NCI-H146 (cell line): ENCODE measurements around the gene DENND4A.

Experiments
- DNase-seq: peaks from one replicate; lab custom pipeline; 2025; lab: John Stamatoyannopoulos, UW

Gene DENND4A

GRCh38 chr15:65792138-65792987 is at the start of gene DENND4A:
DENND4A (minus strand) TSS chr15:65792293; CDS start chr15:65756450, 35,843 bp downstream.
- peak; percentile 96 for DNase-seq

DNA sequence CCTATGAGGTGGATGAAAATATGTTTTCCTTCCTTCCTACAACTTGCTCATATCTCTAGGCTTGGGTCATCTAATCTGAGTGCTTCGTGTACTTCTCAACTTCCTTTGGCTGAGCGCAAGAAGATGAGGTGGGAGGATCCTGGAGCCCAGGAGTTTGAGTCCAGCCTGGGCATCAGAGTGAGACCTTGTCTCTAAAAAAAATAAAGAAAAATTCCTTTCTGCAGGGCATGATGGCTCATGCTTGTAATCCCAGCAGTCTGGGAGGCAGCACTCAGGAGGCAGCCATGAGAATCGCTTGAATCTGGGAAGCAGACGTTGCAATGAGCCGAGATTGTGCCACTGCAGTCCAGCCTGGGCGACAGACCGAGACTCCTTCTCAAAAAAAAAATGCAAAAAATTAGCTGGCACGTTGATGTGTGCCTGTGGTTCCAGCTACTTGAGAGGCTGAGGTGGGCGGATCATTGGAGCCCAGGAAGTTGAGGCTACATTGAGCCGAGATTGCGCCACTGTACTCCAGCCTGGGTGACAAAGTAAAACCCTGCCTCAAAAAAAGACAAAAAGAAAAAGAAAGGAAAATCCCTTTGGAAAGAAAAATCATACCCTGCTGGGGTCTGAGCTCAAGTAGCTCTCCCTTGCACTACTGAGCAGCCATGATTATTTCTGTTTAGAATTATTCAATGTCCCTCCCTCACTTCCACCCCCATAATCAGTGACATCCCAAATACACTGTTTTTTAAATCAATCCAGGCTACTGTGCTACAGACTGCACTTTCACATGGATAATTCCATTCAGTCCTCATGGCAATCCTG is 49.2 kb upstream of the DENND4A start:
- no peak for DNase-seq

- DNase-seq, result no peak
Measured at GRCh38 chr15:65839985-65840384, 47.9 kb upstream of the DENND4A start.

- no peak for DNase-seq
Measured at GRCh38 chr15:65839354-65839901, 47.3 kb upstream of the DENND4A start.

DNA sequence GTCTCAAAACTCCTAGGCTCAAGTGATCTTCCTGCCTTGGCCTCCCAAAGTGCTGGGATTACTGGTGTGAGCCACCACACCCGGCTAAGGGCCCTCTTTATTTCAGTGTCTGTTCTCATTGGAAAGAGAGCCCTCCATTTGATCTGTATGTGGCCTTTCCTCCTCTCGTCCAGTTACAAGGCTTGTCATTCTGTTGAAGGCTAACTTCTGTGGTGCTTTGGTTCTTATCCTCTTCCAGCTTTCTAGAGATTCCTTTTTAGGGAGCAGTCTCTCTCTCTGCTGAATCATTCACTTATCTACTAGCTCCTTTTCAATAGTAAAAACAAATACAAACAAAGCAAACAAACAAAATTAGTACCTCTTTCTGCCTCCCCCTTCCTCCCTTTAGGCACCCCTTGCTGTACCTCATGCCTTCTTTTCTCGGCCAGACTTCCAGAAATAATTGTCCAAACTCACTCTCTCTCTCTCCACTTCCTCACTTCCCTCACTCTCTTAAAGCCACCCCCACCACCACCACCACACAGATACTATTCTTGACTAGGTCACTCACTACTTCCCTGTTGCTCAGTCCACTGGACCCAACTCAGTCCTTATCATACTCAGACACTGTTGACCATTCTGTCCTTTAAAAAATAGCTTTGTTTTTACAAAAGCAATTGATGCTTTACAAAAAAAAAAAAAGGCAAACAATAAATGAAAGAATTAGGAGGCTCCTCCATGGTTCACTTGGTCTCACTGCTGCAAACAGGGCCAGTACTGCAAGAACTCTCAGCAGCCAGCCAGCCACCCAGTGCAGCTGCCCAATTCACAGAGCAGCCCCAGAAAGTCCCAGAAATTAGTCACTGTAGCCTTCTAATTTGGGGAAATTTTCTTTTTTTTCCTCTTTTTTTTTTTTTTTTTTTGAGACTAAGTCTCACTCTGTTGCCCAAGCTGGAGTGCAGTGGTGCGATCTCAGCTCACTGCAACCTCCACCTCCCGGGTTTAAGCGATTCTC is 45.5 kb upstream of the DENND4A start:
- DNase-seq, result no peak

- DNase-seq, result peak; percentile 28
Measured at GRCh38 chr15:65836665-65837064, 44.6 kb upstream of the DENND4A start.

- DNase-seq, result peak; percentile 22
Measured at GRCh38 chr15:65835447-65835846, 43.4 kb upstream of the DENND4A start.

GRCh38 chr15:65834603-65835282 is 42.6 kb upstream of the DENND4A start:
- no peak for DNase-seq

DNA sequence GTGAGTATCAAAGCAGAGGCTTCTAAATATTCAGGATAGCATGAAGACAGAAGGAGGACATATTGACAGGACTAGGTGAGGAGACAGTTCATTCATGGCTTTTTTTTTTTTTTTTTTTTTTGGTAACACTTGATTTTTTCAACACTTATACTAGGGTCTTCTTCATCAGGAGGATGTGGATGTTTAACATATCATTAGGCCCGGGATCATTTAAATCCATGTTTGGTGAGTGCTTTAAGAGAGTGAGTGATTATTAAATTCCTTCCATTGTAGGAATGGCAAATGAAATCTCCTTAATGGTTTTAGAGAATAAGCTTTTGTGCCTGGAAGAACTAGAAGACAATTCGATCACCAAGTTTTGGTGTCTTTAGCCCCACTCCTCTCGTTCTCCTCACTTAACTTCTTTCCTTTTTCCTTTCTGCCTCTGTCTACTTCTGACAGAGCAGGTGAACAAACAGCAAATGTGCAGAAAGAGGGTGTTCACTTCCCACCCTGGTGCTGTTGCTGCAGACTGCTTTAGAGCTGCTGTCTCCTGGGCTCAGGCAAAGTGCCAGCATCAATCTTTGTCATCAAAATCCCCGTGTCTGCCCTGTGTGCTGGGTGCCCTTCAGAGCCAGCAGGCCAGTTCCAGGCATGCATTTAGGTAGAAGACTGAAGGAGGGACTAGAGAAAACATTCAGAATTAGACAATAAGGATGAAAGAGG is 41.6 kb upstream of the DENND4A start:
- DNase-seq, result peak; percentile 83

DNA sequence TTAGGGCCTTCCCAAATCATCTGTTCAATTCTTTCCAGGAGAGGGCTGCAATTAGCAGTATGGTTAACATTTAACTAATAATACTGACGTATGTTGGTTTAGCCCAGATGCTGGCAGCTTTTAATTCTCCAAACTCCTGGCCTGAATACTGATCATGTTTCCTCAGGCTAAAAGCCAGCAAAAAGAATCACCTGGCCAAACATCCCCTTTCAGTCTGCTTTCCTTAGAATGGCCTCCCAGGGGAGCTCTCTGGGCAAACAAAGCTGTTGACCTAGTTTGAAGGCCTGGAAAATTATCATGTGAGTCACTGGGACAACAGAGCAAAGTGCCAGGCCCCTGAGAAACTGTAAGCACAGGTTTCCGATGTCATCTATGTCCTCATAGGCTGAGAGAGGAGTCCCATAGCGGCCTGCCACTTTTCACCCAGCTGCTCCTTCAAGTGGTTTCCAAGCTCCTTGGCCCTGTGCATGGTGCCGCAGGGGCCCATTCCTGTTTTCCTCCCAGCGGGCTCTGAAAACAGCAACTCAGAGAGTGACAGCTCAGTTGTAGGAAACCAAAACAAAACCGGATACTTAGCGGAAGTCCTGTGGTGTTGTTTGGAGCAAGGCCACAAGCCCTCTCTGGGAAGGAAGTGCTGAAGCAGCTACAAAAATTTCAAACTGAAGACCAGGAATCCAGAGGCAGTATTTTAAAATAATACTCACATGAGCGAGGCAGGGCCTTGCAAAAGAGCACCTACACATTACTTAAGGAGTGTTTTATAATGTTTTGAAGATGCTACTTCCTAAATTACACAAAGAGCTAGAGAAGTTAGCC is 40.7 kb upstream of the DENND4A start:
- peak; percentile 98 for DNase-seq

DNA sequence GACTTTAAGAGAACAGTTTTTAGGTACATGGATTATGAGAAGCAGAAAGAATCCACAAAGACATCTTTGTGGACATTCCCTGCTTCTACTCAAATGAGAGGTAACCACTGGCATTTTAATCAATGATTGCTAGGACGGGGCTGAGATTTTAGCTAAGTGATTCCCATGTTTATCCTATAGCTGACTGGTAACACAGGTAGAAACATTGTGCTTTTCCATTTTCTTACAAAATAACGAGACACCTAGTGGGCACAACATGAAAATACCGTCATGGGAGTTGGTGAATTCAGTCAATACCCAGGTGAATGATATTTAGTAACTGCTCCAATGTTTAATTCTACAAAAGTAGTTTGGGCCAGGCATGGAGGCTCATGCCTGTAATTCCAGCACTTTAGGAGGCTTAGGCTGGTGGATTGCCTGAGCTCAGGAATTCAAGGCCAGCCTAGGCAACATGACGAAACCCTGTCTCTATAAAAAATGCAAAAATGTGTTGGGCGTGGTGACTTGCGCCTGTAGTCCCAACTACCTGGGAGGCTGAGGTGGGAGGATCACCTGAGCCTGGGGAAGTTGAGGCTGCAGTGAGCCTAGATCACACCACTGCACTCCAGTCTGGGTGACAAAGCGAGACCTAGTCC is 37.2 kb upstream of the DENND4A start:
- peak; percentile 51 for DNase-seq

- no peak for DNase-seq
Measured at GRCh38 chr15:65828585-65828984, 36.5 kb upstream of the DENND4A start.

GRCh38 chr15:65827065-65827464 is 35.0 kb upstream of the DENND4A start:
- DNase-seq, result no peak

DNA sequence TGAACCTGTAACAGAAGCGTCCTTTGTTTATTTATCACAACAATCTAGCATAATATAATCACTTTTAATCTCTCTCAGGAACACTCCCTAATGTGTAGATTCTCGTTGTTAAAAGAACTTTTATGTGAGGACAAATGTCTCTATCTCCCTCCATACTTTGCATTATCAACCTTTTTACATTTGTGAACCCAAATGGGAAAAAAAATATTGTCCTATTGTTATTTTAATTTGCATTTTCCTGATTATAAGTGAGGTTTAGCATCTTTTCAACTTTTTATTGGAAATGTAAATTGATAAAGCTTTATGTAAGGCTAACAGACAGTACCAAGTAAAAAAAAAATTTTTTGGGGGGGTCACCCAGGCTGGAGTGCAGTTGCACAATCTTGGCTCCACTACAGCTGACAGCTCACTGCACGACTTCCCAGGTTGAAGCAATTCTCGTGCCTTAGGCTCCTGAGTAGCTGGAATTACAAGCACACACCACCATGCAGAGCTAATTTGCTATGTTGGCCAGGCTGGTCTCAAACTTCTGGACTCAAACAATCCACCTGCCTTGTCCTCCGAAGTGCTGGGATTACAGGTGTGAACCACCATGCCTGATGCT is 33.0 kb upstream of the DENND4A start:
- DNase-seq, result no peak

GRCh38 chr15:65824031-65824743 is 32.1 kb upstream of the DENND4A start:
- peak; percentile 71 for DNase-seq

DNA sequence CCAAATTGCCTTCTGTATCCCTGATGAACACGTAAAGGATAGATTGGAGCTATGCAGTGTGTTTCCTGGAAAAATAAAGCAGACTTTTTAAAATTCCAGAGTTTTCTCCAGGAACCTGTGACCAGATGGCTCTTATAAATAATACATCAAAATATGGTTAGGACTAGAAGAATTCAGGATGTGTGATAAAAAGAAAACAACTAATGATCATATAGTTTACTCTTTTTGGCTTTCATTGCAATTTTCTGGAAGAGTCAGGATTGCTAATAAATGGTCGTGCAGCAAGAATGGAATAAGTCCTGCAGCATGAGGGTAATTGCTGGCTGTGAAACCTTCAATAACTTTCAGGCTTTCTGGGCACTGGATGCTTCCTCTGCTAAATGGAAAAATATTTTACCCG is 30.2 kb upstream of the DENND4A start:
- DNase-seq, result no peak

DNA sequence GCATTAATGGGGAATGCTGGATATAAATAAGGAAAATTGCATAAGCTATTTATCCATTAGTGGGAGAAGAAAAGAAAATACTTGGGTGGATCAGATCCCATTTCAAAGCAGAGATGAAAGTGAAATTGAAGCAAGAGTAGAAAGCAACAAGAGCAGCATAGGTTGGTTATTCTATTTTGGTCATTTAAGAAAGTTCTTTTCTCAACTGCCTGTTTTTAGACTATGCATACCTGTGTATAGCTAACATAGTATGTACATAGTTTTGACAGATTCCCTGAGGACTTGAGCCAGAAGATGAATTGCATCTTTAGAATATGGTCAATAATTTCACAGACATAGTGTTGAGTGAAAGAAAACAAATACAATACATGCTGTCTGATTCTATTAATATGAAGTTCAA is 29.0 kb upstream of the DENND4A start:
- no peak for DNase-seq

DNA sequence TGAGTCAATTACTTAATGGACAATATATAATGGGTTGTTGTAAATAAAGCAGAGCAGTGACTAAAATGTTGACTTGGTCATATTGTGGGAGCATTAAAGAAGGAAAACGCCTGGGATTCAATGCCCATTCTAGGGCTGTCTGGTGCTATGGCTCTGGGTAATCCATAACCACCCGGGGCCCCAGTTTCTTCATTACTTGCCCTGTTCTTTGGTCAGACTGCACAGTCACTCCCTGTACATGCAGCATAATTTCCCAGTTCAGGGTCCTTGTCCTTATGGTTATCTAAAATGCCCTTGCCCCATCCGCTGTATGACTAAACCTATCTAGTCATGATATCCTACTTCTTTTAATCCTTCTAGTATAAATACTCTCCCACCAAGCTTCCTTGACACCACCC is 27.5 kb upstream of the DENND4A start:
- no peak for DNase-seq
